ENCODE measurements around the gene CFAP61.

- no peak for TF ChIP-seq CTCF (IDR thresholded peaks at IDR 0.05)
- TF ChIP-seq POLR2AphosphoS5 (IDR thresholded peaks at IDR 0.05), result no peak
Measured at GRCh38 chr20:20334489-20334888, 282.2 kb downstream of the CFAP61 start.
